ENCODE data around the gene SLIT3. TPM values are rescaled to one million over a fixed set of nuclear protein-coding genes. Genes with fewer than 3 reads are reported as not detected.

Gene SLIT3
- total RNA-seq, 4 donors from 2014 or later: 28.4 to 77.2 (median 63.8) TPM

GRCh38 chr5:168885324-168886120 lies 415.4 kb downstream of the SLIT3 start:
- no peaks in the 10 kb centered on the region for H3K36me3 ChIP-seq
- no peaks in the 10 kb centered on the region for H3K27me3 ChIP-seq
- 83 to 85% methylated on average over 14 of the region's 14 CpGs for WGBS, 2 donors
- H3K4me1 ChIP-seq: peaks cover 18 to 24% of the 10 kb centered on the region in 2 donors
- TF ChIP-seq CTCF (IDR thresholded peaks at IDR 0.05) (no peak), POLR2A (IDR thresholded peaks at IDR 0.05) (no peak)
- H3K4me3 ChIP-seq (replicated peaks in 1 of 3): no peak overlapping the region
- H3K27ac ChIP-seq: no peak overlapping the region
- DNase-seq: no peak
- intact Hi-C loops (cut with DNase I): no loop called here
- no peaks in the 10 kb centered on the region for H3K9me3 ChIP-seq

DNA sequence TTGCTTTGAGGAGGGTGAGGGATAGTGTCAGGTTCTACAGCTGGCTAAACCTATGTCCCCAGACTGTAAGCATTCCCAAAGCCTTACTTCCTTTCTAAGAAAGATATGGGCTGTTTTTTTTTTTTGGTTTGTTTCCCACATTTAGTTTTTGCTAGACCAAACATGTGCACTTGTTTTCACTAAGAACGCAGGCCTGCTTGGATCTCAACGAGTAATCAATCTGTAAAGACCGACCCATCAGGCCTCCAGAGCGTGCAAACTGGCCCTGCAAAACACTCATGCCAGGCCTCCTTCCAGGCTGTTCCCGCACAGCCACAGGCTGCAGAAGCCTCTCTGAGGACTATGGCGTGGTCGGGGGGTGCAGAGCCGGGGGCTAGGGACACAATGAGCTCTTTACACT lies 416.9 kb downstream of the SLIT3 start:
- Histone ChIP-seq H3K36me3 (no peaks in the 10 kb centered on the region), H3K27me3 (no peaks in the 10 kb centered on the region), H3K9me3 (no peaks in the 10 kb centered on the region), H3K4me3 (replicated peaks in 1 of 3) (no peak overlapping the region), H3K27ac (no peak overlapping the region), H3K4me1 (peaks cover 34 to 40% of the 10 kb centered on the region in 2 donors)
- intact Hi-C loops (cut with DNase I): no loop called here
- DNase-seq: peak; percentile 11 to 12
- TF ChIP-seq POLR2A (IDR thresholded peaks at IDR 0.05) (no peak), CTCF (IDR thresholded peaks at IDR 0.05) (no peak)
- 44 to 49% methylated on average over 8 of the region's 8 CpGs for WGBS, 2 donors

- Histone ChIP-seq H3K27ac (peak overlapping the region in 1 of 3 donors; percentile 78), H3K9me3 (no peaks in the 10 kb centered on the region), H3K36me3 (no peaks in the 10 kb centered on the region), H3K4me3 (replicated peaks in 1 of 3) (no peak overlapping the region), H3K4me1 (peaks cover 37 to 40% of the 10 kb centered on the region in 2 donors), H3K27me3 (no peaks in the 10 kb centered on the region)
- WGBS, 2 donors: 82 to 89% methylated on average over 13 to 16 of the region's 16 CpGs
- no peak for DNase-seq
- intact Hi-C loops (cut with DNase I): no loop called here
- TF ChIP-seq POLR2A (IDR thresholded peaks at IDR 0.05) (no peak), CTCF (IDR thresholded peaks at IDR 0.05) (no peak)
Measured at GRCh38 chr5:168883281-168883741, 417.6 kb downstream of the SLIT3 start.

DNA sequence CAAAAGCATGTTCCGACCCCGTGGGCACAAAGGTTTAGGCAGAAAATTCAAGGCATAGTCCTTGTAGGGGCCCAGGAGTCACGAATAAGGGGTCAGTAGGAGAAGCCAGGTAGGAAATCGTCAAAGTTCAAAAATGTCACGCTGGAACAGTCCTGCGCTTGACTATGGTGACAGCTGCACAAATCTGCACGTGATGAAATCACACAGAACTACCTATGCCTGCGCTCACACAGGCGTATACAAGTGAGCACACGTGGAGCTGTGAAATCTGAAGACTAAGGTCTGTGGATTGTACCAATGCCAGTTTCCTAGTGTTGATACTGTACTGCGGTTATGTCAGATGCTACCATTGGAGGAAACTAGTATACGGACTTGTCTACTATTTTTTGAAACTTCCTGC lies 418.7 kb downstream of the SLIT3 start:
- peaks cover 48 to 50% of the 10 kb centered on the region in 2 donors for H3K4me1 ChIP-seq
- H3K27ac ChIP-seq: peak overlapping the region; percentile 15 to 78 (median 62)
- H3K36me3 ChIP-seq: no peaks in the 10 kb centered on the region
- no peaks in the 10 kb centered on the region for H3K27me3 ChIP-seq
- intact Hi-C loops (cut with DNase I): no loop called here
- 72 to 81% methylated on average over 12 of the region's 12 CpGs for WGBS, 2 donors
- no peak for DNase-seq
- H3K4me3 ChIP-seq (replicated peaks in 1 of 3): no peak overlapping the region
- no peaks in the 10 kb centered on the region for H3K9me3 ChIP-seq
- TF ChIP-seq CTCF (IDR thresholded peaks at IDR 0.05) (no peak), POLR2A (IDR thresholded peaks at IDR 0.05) (no peak)

DNA sequence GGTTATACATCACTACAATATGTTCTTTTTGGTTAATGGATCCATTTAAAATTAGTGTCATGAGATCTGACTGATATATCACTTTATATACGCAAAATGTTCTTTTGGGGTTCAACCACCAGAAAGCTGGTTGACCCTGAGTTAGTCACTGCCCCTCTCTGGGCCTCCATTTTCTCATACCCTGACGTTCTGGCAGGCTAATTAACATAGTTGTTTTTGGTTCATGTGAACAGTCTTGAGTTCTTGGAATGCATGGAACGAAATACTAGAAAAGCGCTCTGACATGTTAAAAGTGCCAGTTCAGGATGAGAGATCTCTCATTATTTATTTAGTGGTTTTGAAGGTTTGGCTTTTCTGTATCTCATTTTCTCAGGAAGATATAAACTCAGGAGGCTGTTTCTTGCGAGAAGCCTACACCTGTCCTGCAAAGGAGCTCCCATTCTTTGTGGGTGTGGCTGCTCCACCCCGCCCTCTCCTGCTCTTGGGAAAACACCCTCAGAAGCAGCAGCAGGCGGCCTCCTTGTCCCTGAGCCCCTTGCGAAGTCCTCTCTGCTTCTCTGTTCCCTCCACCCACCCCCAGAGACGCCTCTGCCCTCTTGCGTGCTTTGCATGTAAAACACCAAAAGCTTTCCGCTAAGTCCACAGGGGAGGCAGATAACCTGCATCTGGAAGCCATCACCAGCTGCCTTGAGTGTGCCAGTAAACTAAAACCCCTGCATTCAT lies 419.4 kb downstream of the SLIT3 start:
- H3K36me3 ChIP-seq: no peaks in the 10 kb centered on the region
- no peak overlapping the region for H3K4me3 ChIP-seq (replicated peaks in 1 of 3)
- peak overlapping the region; percentile 15 to 78 (median 62) for H3K27ac ChIP-seq
- no peaks in the 10 kb centered on the region for H3K27me3 ChIP-seq
- 51 to 54% methylated on average over 11 of the region's 11 CpGs for WGBS, 2 donors
- peak; percentile 50 to 57 for DNase-seq
- intact Hi-C loops (cut with DNase I): no loop called here
- TF ChIP-seq CTCF (IDR thresholded peaks at IDR 0.05) (no peak), POLR2A (IDR thresholded peaks at IDR 0.05) (no peak)
- peaks cover 47 to 51% of the 10 kb centered on the region in 2 donors for H3K4me1 ChIP-seq
- H3K9me3 ChIP-seq: no peaks in the 10 kb centered on the region
